Keratinocyte (primary cell): Measurements from ENCODE around the gene AGBL3. TPM values are rescaled to one million over a fixed set of nuclear protein-coding genes. Genes with fewer than 3 reads are reported as not detected.

Experiments
- DNase-seq: peaks from one replicate; pipeline ENCODE4 v3.0.0-alpha.2; 2011; ENCODE audit warnings: low read depth, missing footprints, low spot score
- FAIRE-seq: peaks from 2 replicates; lab custom pipeline; 2011; peaks lifted over from hg19 to GRCh38; lab: Jason Lieb, UNC
- H2AFZ ChIP-seq: 2 replicates; pipeline ENCODE4 v1.6.0; 2012; ENCODE audit warnings: low read length, control low read depth, inconsistent platforms; ENCODE audit not compliant: control insufficient read depth
- H3K27ac ChIP-seq: 2 replicates; pipeline ENCODE4 v1.5.1; 2011; ENCODE audit warnings: low read length; ENCODE audit not compliant: control insufficient read depth, insufficient read depth
- H3K27me3 ChIP-seq: 3 replicates; pipeline ENCODE4 v1.6.0; 2011; ENCODE audit warnings: low read length; ENCODE audit not compliant: control insufficient read depth, insufficient read depth; ENCODE audit errors: extremely low read depth
- H3K36me3 ChIP-seq, 2 experiments: 2 replicates in 1 of 2; 3 replicates in 1 of 2; pipeline ENCODE4 v1.5.1; 2011; ENCODE audit warnings: low read length in 2 of 2, mild to moderate bottlenecking in 1 of 2; ENCODE audit not compliant: control insufficient read depth in 2 of 2, insufficient read depth in 2 of 2; ENCODE audit errors: extremely low read depth in 1 of 2
- H3K4me1 ChIP-seq: 3 replicates; pipeline ENCODE4 v1.5.1; 2011; ENCODE audit warnings: low read length; ENCODE audit not compliant: control insufficient read depth, insufficient read depth; ENCODE audit errors: extremely low read depth
- H3K4me2 ChIP-seq: 3 replicates; pipeline ENCODE4 v1.6.0; 2011; ENCODE audit warnings: low read depth, low read length; ENCODE audit not compliant: control insufficient read depth, insufficient read depth; ENCODE audit errors: extremely low read depth
- H3K4me3 ChIP-seq, 3 experiments: fragments of 200-600 bp in 1 of 3; sonication (generic) in 1 of 3; 2 replicates in 2 of 3; 3 replicates in 1 of 3; pipeline ENCODE4 v1.5.1; 2011 to 2016; ENCODE audit warnings: low read length in 3 of 3, mild to moderate bottlenecking in 3 of 3, control low read depth in 2 of 3, inconsistent platforms in 1 of 3, low read depth in 1 of 3, mixed read lengths in 1 of 3, mixed run types in 1 of 3, moderate library complexity in 1 of 3; ENCODE audit not compliant: control insufficient read depth in 2 of 3, insufficient read depth in 2 of 3; ENCODE audit errors: extremely low read depth in 1 of 3
- H3K79me2 ChIP-seq: 2 replicates; pipeline ENCODE4 v1.6.0; 2012; ENCODE audit warnings: low read length; ENCODE audit not compliant: control insufficient read depth, insufficient read depth
- H3K9ac ChIP-seq: 3 replicates; pipeline ENCODE4 v1.6.0; 2011; ENCODE audit warnings: low read length; ENCODE audit not compliant: control insufficient read depth, insufficient read depth; ENCODE audit errors: extremely low read depth
- H3K9me1 ChIP-seq: 3 replicates; pipeline ENCODE4 v1.6.0; 2011; ENCODE audit warnings: low read length; ENCODE audit not compliant: control insufficient read depth, insufficient read depth; ENCODE audit errors: extremely low read depth
- H3K9me3 ChIP-seq: 2 replicates; pipeline ENCODE4 v1.5.1; 2012; ENCODE audit warnings: low read depth, low read length; ENCODE audit not compliant: control insufficient read depth
- H4K20me1 ChIP-seq: 3 replicates; pipeline ENCODE4 v1.6.0; 2011; ENCODE audit warnings: low read length; ENCODE audit not compliant: control insufficient read depth, insufficient read depth; ENCODE audit errors: extremely low read depth
- CTCF ChIP-seq, 3 experiments: IDR thresholded peaks in 1 of 3; conservative IDR thresholded peaks in 1 of 3; optimal IDR thresholded peaks in 1 of 3; 2 replicates in 2 of 3; 3 replicates in 1 of 3; pipeline versions ENCODE3 to v1.5.1; 2011; ENCODE audit warnings: low read length in 3 of 3, mild to moderate bottlenecking in 3 of 3, moderate library complexity in 2 of 3, control low read depth in 1 of 3, inconsistent platforms in 1 of 3; ENCODE audit not compliant: insufficient read depth in 2 of 3; ENCODE audit errors: extremely low read depth in 1 of 3
- EZH2 ChIP-seq: IDR thresholded peaks from one replicate; pipeline ENCODE4 v1.6.1; 2012; ENCODE audit warnings: inconsistent platforms, mild to moderate bottlenecking, low read length, moderate library complexity
- dilution Hi-C: fragments of 300-500 bp; cut with MboI; formaldehyde crosslinking; loops from one replicate; pipeline ENCODE4 v1.7.0; 2020; ENCODE audit warnings: low sequenced_read_pairs; ENCODE audit not compliant: extremely low pct_ligation_motif_present
- polyA plus RNA-seq, 5 experiments: library from polyadenylated mRNA; depleted of rRNA in 3 of 5; stranded (reverse) in 3 of 5; stranded (forward) in 1 of 5; unstranded in 1 of 5; fragments of >200 nt; gene quantifications; 1 replicate in 1 of 5; 2 replicates in 3 of 5; 3 replicates in 1 of 5; pipeline versions ENCODE4 v1.2.1 to v1.2.3, GENCODE V29; 2011 to 2012; ENCODE audit warnings: missing spikeins in 2 of 5, low read depth in 1 of 5, low replicate concordance in 1 of 5

Gene AGBL3
- polyA plus RNA-seq, 1 donor (not counting 4 experiments of a cell fraction or from before 2014, with no cell fraction given), result 0.97 TPM

DNA sequence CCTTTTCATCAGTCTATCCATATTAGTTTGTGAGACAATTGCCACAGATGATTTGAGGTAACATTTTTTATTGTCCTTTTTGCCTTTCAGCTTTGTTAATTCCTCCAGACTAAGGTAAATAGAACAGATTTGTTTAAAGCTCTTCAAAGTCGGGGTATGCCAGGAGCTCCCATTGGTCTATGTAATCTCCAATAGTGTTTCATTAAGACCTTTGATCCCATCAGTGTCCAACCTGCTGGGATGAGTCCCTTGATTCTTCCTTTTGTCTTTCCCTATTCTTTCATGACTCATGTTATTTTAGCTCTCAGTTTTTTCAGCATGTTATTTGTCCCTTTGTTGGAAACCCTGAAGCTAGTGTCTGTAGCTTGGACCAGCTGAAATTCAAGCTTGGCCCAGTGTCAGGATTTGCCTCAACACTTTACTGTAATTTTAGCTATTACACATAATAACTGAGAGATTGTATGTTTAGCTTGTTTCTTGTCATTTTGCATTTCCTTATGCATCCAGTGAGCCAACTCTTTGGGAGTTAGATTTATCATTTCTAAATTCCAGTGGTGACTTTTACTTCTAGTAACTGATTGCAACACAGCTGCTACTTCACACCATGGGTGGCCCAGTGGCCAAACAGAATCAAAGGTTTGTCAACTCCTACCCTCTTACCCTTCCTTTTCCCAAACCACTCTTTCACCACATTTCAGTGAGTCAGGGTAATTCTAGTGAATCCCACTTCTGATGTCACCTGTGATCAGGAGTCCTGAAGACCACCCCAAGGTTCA, 15.3 kb downstream of the AGBL3 start:
- Histone ChIP-seq H3K9me1 (no peaks in the 10 kb centered on the region), H3K4me3 (no peak overlapping the region), H3K4me1 (no peaks in the 10 kb centered on the region), H4K20me1 (no peaks in the 10 kb centered on the region), H3K9ac (no peak overlapping the region), H3K79me2 (no peaks in the 10 kb centered on the region), H3K27ac (no peak overlapping the region), H3K4me2 (no peak overlapping the region), H3K9me3 (no peaks in the 10 kb centered on the region), H3K36me3 (no peaks in the 10 kb centered on the region), H2AFZ (no peak overlapping the region), H3K27me3 (no peaks in the 10 kb centered on the region)
- dilution Hi-C loops, result no loop called here
- FAIRE-seq, result no peak
- no peak for TF ChIP-seq EZH2
- DNase-seq, result no peak

DNA sequence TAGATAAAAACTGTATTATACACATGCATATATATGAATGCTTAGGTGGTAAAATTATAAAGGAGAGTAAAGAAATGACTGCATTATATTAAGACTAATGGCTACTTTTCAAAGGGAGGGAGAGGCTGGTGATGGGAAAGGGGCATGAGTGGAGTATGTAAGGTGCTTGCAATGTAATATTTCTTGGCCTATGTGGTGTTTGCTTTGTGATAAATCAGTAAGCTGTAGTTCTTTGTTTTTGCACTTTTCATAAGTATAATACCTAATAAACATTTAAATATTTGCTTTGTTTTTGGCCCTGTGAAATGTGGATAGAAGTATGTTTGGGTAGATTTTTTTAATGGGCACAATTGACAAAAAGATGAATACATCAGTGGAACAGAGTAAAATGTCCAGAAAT, 25.9 kb downstream of the AGBL3 start:
- H3K4me1 ChIP-seq, result no peaks in the 10 kb centered on the region
- TF ChIP-seq CTCF (optimal IDR thresholded peaks at IDR 0.05 in 1 of 3, IDR thresholded peaks at IDR 0.05 in 1 of 3, conservative IDR thresholded peaks at IDR 0.05 in 1 of 3; ENCODE audit: extremely low read depth in 1 of 3, insufficient read depth in 2 of 3, low read length in 3 of 3) (no peak), EZH2 (no peak)
- H3K27ac ChIP-seq, result no peak overlapping the region
- H3K9ac ChIP-seq, result no peak overlapping the region
- dilution Hi-C loops, result no loop called here
- no peaks in the 10 kb centered on the region for H3K27me3 ChIP-seq
- DNase-seq (no peak), FAIRE-seq (no peak)
- H3K79me2 ChIP-seq, result no peaks in the 10 kb centered on the region
- no peaks in the 10 kb centered on the region for H3K36me3 ChIP-seq
- no peak overlapping the region for H3K4me2 ChIP-seq
- no peaks in the 10 kb centered on the region for H3K9me1 ChIP-seq
- no peak overlapping the region for H3K4me3 ChIP-seq
- H3K9me3 ChIP-seq, result no peaks in the 10 kb centered on the region
- H2AFZ ChIP-seq, result no peak overlapping the region
- no peaks in the 10 kb centered on the region for H4K20me1 ChIP-seq
